Mammary epithelial cell (primary cell): ENCODE measurements around the gene KCNQ2.

Source experiments
- CTCF ChIP-seq, 2 donors: IDR thresholded peaks in 1 of 2; conservative IDR thresholded peaks in 1 of 2; 2 replicates each; pipeline ENCODE4 v1.5.1; 2011 to 2012; ENCODE audit warnings: inconsistent platforms in 2 of 2, low read length in 2 of 2, mild to moderate bottlenecking in 2 of 2, control low read depth in 1 of 2, low read depth in 1 of 2; ENCODE audit not compliant: insufficient read depth in 1 of 2; ENCODE audit errors: extremely low read depth in 1 of 2
- EZH2 ChIP-seq: IDR thresholded peaks from 2 replicates; pipeline ENCODE4 v1.6.1; 2012; ENCODE audit warnings: low read length, inconsistent platforms, borderline replicate concordance

DNA sequence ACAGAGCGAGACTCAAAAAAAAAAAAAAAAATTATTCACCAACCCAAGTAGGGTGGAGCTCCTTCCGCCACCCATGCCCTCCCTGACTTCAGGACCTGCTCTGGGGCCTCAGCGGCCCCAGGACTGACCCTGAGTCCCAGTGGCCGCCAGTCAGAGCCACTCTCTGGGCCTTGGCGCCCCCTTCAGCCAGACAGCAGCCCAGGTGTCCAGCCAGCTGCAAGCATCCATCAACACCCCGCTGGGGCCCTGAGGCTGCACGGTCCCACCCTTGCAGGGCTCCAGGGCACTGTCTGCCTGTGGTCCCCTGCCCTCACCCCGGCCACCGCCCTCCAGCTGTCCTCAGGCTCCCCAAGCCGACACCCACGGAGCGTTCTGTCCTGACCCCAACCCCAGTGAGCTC lies 11.4 kb upstream of the KCNQ2 start:
- TF ChIP-seq CTCF (conservative IDR thresholded peaks at IDR 0.05 in 1 of 2, IDR thresholded peaks at IDR 0.05 in 1 of 2; ENCODE audit: extremely low read depth in 1 of 2, insufficient read depth in 1 of 2, low read depth in 1 of 2, low read length in 2 of 2) (no peak), EZH2 (no peak)
